DND-41 (cell line): Measurements from ENCODE around the gene ARFRP1.
A peak's percentile ranks its signal among the peaks of the same experiment; 100 is the strongest.

ENCODE experiments used
- ATAC-seq: fragments of 200-7000 bp; cut with Tn5 transposase; 3 replicates; pipeline ENCODE4 v1.9.1; 2021; ENCODE audit warnings: low read depth; ENCODE audit not compliant: insufficient read depth
- DNase-seq: peaks from one replicate; pipeline ENCODE4 v3.0.0-alpha.2; 2020
- H2AFZ ChIP-seq: 2 replicates; pipeline ENCODE4 v1.6.0; 2012; ENCODE audit warnings: low read depth, low read length
- H3K27ac ChIP-seq: 2 replicates; pipeline ENCODE4 v1.5.1; 2012; ENCODE audit warnings: low read length, inconsistent platforms
- H3K27me3 ChIP-seq: fragments of 200-600 bp; sonication (generic); 2 replicates; pipeline ENCODE4 v1.6.0; 2012; ENCODE audit warnings: low read length, mild to moderate bottlenecking, inconsistent platforms; ENCODE audit not compliant: insufficient read depth, poor library complexity
- H3K36me3 ChIP-seq: 2 replicates; pipeline ENCODE4 v1.5.1; 2012; ENCODE audit warnings: low read length, inconsistent platforms; ENCODE audit not compliant: insufficient read depth
- H3K4me1 ChIP-seq: 2 replicates; pipeline ENCODE4 v1.5.1; 2012; ENCODE audit warnings: mild to moderate bottlenecking, low read length; ENCODE audit not compliant: insufficient read depth
- H3K4me2 ChIP-seq: 2 replicates; pipeline ENCODE4 v1.6.0; 2012; ENCODE audit warnings: mild to moderate bottlenecking, moderate library complexity, low read length, inconsistent platforms; ENCODE audit not compliant: insufficient read depth
- H3K4me3 ChIP-seq, 2 experiments: fragments of 200-600 bp in 1 of 2; shearing (Covaris generic) in 1 of 2; 2 replicates each; pipeline ENCODE4 v1.5.1; 2012 to 2016; ENCODE audit warnings: inconsistent platforms in 2 of 2, low read length in 2 of 2, mild to moderate bottlenecking in 2 of 2, low read depth in 1 of 2, moderate library complexity in 1 of 2
- H3K79me2 ChIP-seq: 2 replicates; pipeline ENCODE4 v1.6.0; 2012; ENCODE audit warnings: low read length, inconsistent platforms; ENCODE audit not compliant: insufficient read depth
- H3K9ac ChIP-seq: 2 replicates; pipeline ENCODE4 v1.6.0; 2012; ENCODE audit warnings: low read depth, mild to moderate bottlenecking, inconsistent platforms, low read length, moderate library complexity
- H3K9me3 ChIP-seq: 2 replicates; pipeline ENCODE4 v1.5.1; 2012; ENCODE audit warnings: low read length, moderate library complexity, mild to moderate bottlenecking, inconsistent platforms; ENCODE audit not compliant: insufficient read depth, severe bottlenecking
- H4K20me1 ChIP-seq: 2 replicates; pipeline ENCODE4 v1.6.0; 2012; ENCODE audit warnings: low read length; ENCODE audit not compliant: insufficient read depth
- EZH2 ChIP-seq: IDR thresholded peaks from 3 replicates; pipeline ENCODE4 v1.6.1; 2012; ENCODE audit warnings: borderline replicate concordance, low read depth, mild to moderate bottlenecking, moderate library complexity, low read length, inconsistent platforms; ENCODE audit not compliant: severe bottlenecking
- TF ChIP-seq, protein P1 (sequence below): IDR thresholded peaks from 2 replicates; pipeline ENCODE4 v1.5.1; 2012; ENCODE audit warnings: borderline replicate concordance, low read length, moderate library complexity, mild to moderate bottlenecking; ENCODE audit not compliant: poor library complexity, severe bottlenecking; ENCODE audit errors: extremely low read depth

The ARFRP1 gene

DNA sequence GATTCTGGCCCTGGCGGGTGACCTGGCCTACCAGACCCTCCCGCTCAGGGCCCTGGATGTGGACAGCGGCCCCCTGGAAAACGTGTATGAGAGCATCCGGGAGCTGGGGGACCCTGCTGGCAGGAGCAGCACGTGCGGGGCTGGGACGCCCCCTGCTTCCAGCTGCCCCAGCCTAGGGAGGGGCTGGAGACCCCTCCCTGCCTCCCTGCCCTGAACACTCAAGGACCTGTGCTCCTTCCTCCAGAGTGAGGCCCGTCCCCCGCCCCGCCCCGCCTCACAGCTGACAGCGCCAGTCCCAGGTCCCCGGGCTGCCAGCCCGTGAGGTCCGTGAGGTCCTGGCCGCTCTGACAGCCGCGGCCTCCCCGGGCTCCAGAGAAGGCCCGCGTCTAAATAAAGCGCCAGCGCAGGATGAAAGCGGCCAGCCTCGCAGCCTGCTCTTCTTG lies 30.9 kb upstream of the ARFRP1 start:
- Histone ChIP-seq H3K4me1 (peaks cover 22% of the 10 kb centered on the region), H3K27ac (no peak overlapping the region), H3K36me3 (peaks cover 75% of the 10 kb centered on the region), H3K9ac (peak overlapping the region; percentile 59; the same call in 1 of the 2 replicates), H3K4me3 (peak overlapping the region in 1 of 2 experiments; percentile 52; a peak in 1 of 4 replicates), H3K79me2 (peaks cover 12% of the 10 kb centered on the region; the same call in 1 of the 2 replicates), H3K9me3 (no peaks in the 10 kb centered on the region), H3K4me2 (peak overlapping the region; percentile 67), H2AFZ (no peak overlapping the region), H4K20me1 (peaks cover 47% of the 10 kb centered on the region), H3K27me3 (no peaks in the 10 kb centered on the region)
- TF ChIP-seq, protein P1, sequence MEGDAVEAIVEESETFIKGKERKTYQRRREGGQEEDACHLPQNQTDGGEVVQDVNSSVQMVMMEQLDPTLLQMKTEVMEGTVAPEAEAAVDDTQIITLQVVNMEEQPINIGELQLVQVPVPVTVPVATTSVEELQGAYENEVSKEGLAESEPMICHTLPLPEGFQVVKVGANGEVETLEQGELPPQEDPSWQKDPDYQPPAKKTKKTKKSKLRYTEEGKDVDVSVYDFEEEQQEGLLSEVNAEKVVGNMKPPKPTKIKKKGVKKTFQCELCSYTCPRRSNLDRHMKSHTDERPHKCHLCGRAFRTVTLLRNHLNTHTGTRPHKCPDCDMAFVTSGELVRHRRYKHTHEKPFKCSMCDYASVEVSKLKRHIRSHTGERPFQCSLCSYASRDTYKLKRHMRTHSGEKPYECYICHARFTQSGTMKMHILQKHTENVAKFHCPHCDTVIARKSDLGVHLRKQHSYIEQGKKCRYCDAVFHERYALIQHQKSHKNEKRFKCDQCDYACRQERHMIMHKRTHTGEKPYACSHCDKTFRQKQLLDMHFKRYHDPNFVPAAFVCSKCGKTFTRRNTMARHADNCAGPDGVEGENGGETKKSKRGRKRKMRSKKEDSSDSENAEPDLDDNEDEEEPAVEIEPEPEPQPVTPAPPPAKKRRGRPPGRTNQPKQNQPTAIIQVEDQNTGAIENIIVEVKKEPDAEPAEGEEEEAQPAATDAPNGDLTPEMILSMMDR: peak; percentile 8
- no peak for TF ChIP-seq EZH2
- ATAC-seq (peak; percentile 7; the same call in 1 of the 3 replicates), DNase-seq (peak; percentile 34)

GRCh38 chr20:63737945-63738686 lies 30.3 kb upstream of the ARFRP1 start:
- Histone ChIP-seq H3K27me3 (no peaks in the 10 kb centered on the region), H3K9me3 (no peaks in the 10 kb centered on the region), H3K9ac (no peak overlapping the region), H3K36me3 (peaks cover 77% of the 10 kb centered on the region), H3K27ac (no peak overlapping the region), H3K4me2 (no peak overlapping the region), H2AFZ (no peak overlapping the region), H4K20me1 (peaks cover 53% of the 10 kb centered on the region), H3K4me1 (peaks cover 22% of the 10 kb centered on the region), H3K79me2 (peaks cover 15% of the 10 kb centered on the region), H3K4me3 (no peak overlapping the region)
- no peak for TF ChIP-seq EZH2
- TF ChIP-seq, protein P1: no peak
- DNase-seq (no peak), ATAC-seq (no peak)

DNA sequence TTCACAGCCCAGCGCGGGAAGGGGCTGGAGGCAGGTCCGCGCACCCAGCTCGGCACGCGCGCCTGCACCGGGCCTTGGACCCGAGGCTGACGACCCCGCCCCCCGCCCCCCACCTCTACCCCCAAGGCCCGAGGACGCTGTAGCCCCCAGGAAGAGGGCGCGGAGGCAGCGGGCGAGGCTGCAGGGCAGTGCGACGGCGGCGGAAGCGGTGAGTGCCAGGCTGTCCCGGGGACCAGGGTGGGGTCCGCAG lies 29.8 kb upstream of the ARFRP1 start:
- H3K79me2 ChIP-seq: peaks cover 20% of the 10 kb centered on the region
- no peak overlapping the region for H2AFZ ChIP-seq
- TF ChIP-seq, protein P1: no peak
- no peak for TF ChIP-seq EZH2
- no peak overlapping the region for H3K4me2 ChIP-seq
- ATAC-seq (no peak), DNase-seq (no peak)
- H4K20me1 ChIP-seq: peaks cover 56% of the 10 kb centered on the region
- no peaks in the 10 kb centered on the region for H3K27me3 ChIP-seq
- peaks cover 79% of the 10 kb centered on the region for H3K36me3 ChIP-seq
- no peak overlapping the region for H3K27ac ChIP-seq
- H3K9me3 ChIP-seq: no peaks in the 10 kb centered on the region
- no peak overlapping the region for H3K4me3 ChIP-seq
- H3K9ac ChIP-seq: no peak overlapping the region
- H3K4me1 ChIP-seq: peaks cover 22% of the 10 kb centered on the region
